HepG2 (cell line): Measurements from ENCODE around the gene GFRA1. TPM values are rescaled to one million over a fixed set of nuclear protein-coding genes. Genes with fewer than 3 reads are reported as not detected.

ENCODE experiments used
- ATAC-seq: fragments of 200-7000 bp; cut with Tn5 transposase; 3 replicates; pipeline ENCODE4 v1.9.1; 2020; ENCODE audit warnings: mild to moderate bottlenecking, moderate library complexity
- BruUV-seq: library from RNA; stranded (reverse); fragments of 400-500 nt; replicated peaks from 2 replicates; lab custom pipeline; 2021; lab: Mats Ljungman, UMichigan
- CTCF ChIA-PET: fragments of 300-600 bp; formaldehyde crosslinking; extraction: SDS; loops from one replicate; lab custom pipeline; 2021; ENCODE audit warnings: low total read pairs, inconsistent platforms, low intra/inter-chr PET ratio; lab: Yijun Ruan, JAX
- POLR2A ChIA-PET: fragments of 350-600 bp; sonication (Branson Sonifier 250); formaldehyde crosslinking; loops from one replicate; lab custom pipeline; 2020; ENCODE audit warnings: antibody characterized with exemption, inconsistent platforms; lab: Yijun Ruan, JAX
- DNase-seq: peaks from one replicate; pipeline ENCODE4 v3.0.0-alpha.2; 2015; ENCODE audit warnings: low spot score
- FAIRE-seq: peaks from 3 replicates; lab custom pipeline; 2011; peaks lifted over from hg19 to GRCh38; lab: Jason Lieb, UNC
- H2AFZ ChIP-seq: one replicate; pipeline ENCODE4 v1.6.1; 2011; ENCODE audit warnings: low read length, inconsistent platforms
- H3K27ac ChIP-seq: fragments of 300-600 bp; 3 replicates; pipeline ENCODE4 v1.8.0; 2011; ENCODE audit warnings: mixed run types, mild to moderate bottlenecking, mixed read lengths, low read length, inconsistent platforms; ENCODE audit not compliant: insufficient read depth; ENCODE audit errors: extremely low read length
- H3K27me3 ChIP-seq, 2 experiments: fragments of 200-600 bp in 1 of 2; 2 replicates in 1 of 2; 3 replicates in 1 of 2; pipeline versions ENCODE4 v1.6.0 to v1.8.0; 2011; ENCODE audit warnings: low read length in 2 of 2, mild to moderate bottlenecking in 2 of 2, moderate library complexity in 2 of 2, inconsistent platforms in 1 of 2; ENCODE audit not compliant: insufficient read depth in 2 of 2, control insufficient read depth in 1 of 2
- H3K36me3 ChIP-seq, 2 experiments: fragments of 200-600 bp in 1 of 2; replicated peaks in 1 of 2; 2 replicates in 1 of 2; 3 replicates in 1 of 2; pipeline versions ENCODE4 v1.5.1 to v1.8.0; 2011; ENCODE audit warnings: low read length in 2 of 2, inconsistent platforms in 1 of 2; ENCODE audit not compliant: insufficient read depth in 2 of 2, control insufficient read depth in 1 of 2
- H3K4me1 ChIP-seq: 2 replicates; pipeline ENCODE4 v1.5.1; 2012; ENCODE audit warnings: low read length, inconsistent platforms; ENCODE audit not compliant: insufficient read depth
- H3K4me2 ChIP-seq: 2 replicates; pipeline ENCODE4 v1.6.0; 2011; ENCODE audit warnings: low read depth, low read length, inconsistent platforms
- H3K4me3 ChIP-seq, 3 experiments: fragments of 200-600 bp in 1 of 3; sonication (generic), shearing (Covaris generic) in 1 of 3; replicated peaks in 1 of 3; 2 replicates each; pipeline ENCODE4 v1.5.1; 2011 to 2016; ENCODE audit warnings: low read length in 3 of 3, inconsistent platforms in 2 of 3, low read depth in 2 of 3, mild to moderate bottlenecking in 2 of 3, control low read depth in 1 of 3, mixed read lengths in 1 of 3; ENCODE audit not compliant: insufficient read depth in 1 of 3
- H3K79me2 ChIP-seq: one replicate; pipeline ENCODE4 v1.6.1; 2011; ENCODE audit warnings: low read length, inconsistent platforms; ENCODE audit not compliant: insufficient read depth
- H3K9ac ChIP-seq: 2 replicates; pipeline ENCODE4 v1.6.0; 2011; ENCODE audit warnings: mild to moderate bottlenecking, low read depth, low read length, inconsistent platforms; ENCODE audit not compliant: insufficient read depth
- H3K9me3 ChIP-seq: 2 replicates; pipeline ENCODE4 v1.5.1; 2012; ENCODE audit warnings: mild to moderate bottlenecking, low read length
- H4K20me1 ChIP-seq: 2 replicates; pipeline ENCODE4 v1.6.0; 2011; ENCODE audit warnings: inconsistent platforms, mild to moderate bottlenecking, low read length, moderate library complexity; ENCODE audit not compliant: insufficient read depth
- ARHGAP35 ChIP-seq: sonication (generic); formaldehyde crosslinking; IDR thresholded peaks from 2 replicates; pipeline ENCODE4 v1.9.0; 2022; ENCODE audit warnings: mild to moderate bottlenecking, inconsistent platforms, moderate library complexity, missing genetic modification reagents, borderline replicate concordance
- CREB3 ChIP-seq: sonication (generic); formaldehyde crosslinking; IDR thresholded peaks from 2 replicates; pipeline ENCODE4 v1.5.0; 2020; ENCODE audit warnings: missing genetic modification reagents
- FOXK1 ChIP-seq: sonication (generic); formaldehyde crosslinking; IDR thresholded peaks from 2 replicates; pipeline ENCODE4 v1.4.0; 2020; ENCODE audit warnings: low read depth, missing genetic modification reagents, borderline replicate concordance
- MTERF4 ChIP-seq: sonication (generic); formaldehyde crosslinking; IDR thresholded peaks from 2 replicates; pipeline ENCODE4 v1.8.0; 2023; ENCODE audit warnings: mild to moderate bottlenecking, missing genetic modification reagents
- MXD3 ChIP-seq: IDR thresholded peaks from 2 replicates; pipeline ENCODE4 v1.6.1; 2016; ENCODE audit warnings: mild to moderate bottlenecking, missing biosample characterization, missing genetic modification reagents
- NAIF1 ChIP-seq: sonication (generic); formaldehyde crosslinking; IDR thresholded peaks from 2 replicates; pipeline ENCODE4 v1.5.0; 2020; ENCODE audit warnings: mild to moderate bottlenecking, missing genetic modification reagents, borderline replicate concordance
- RARA ChIP-seq: IDR thresholded peaks from 2 replicates; pipeline ENCODE4 v1.6.1; 2016; ENCODE audit warnings: missing genetic modification reagents, missing compliant biosample characterization
- TBP ChIP-seq: sonication (generic); formaldehyde crosslinking; IDR thresholded peaks from 2 replicates; pipeline ENCODE4 v1.5.0; 2020; ENCODE audit warnings: missing genetic modification reagents
- XBP1 ChIP-seq: sonication (generic); formaldehyde crosslinking; IDR thresholded peaks from 2 replicates; pipeline ENCODE4 v1.5.0; 2020; ENCODE audit warnings: missing genetic modification reagents
- ZNF598 ChIP-seq: sonication (generic); formaldehyde crosslinking; IDR thresholded peaks from 2 replicates; pipeline ENCODE4 v1.5.1; 2020; ENCODE audit warnings: mild to moderate bottlenecking, missing genetic modification reagents, borderline replicate concordance
- ZNF83 ChIP-seq: sonication (generic); formaldehyde crosslinking; IDR thresholded peaks from 2 replicates; pipeline ENCODE4 v1.4.0; 2020; ENCODE audit warnings: missing genetic modification reagents, mild to moderate bottlenecking, borderline replicate concordance
- WGBS: methylation state at CpG from one replicate; pipeline ENCODE4 v1.1.6; 2017; ENCODE audit warnings: low lambda C conversion rate; 5-methylcytosine and 5-hydroxymethylcytosine counted together
- in situ Hi-C: cut with HindIII; loops from 2 replicates; pipeline ENCODE4 v1.10.0; 2017; ENCODE audit warnings: low pct_unique_long_range_greater_than_20kb; ENCODE audit not compliant: extremely low pct_ligation_motif_present
- intact Hi-C: fragments of 100-400 bp; cut with micrococcal nuclease; formaldehyde crosslinking; loops from one replicate; pipeline ENCODE4 v1.10.0; 2022; ENCODE audit not compliant: unreplicated experiment
- polyA plus RNA-seq, 8 experiments: library from polyadenylated mRNA; depleted of rRNA in 3 of 8; stranded (reverse) in 7 of 8; unstranded in 1 of 8; fragments of >200 nt; fragmentation: Illumina TruSeq in 4 of 8; extraction: Trizol in 4 of 8; gene quantifications; 2 replicates each; pipeline versions ENCODE4 v1.2.1 to v1.2.3, GENCODE V29; 2011 to 2016; ENCODE audit warnings: low read depth in 4 of 8, missing spikeins in 1 of 8, mixed read lengths in 1 of 8; ENCODE audit not compliant: insufficient read depth in 1 of 8
- total RNA-seq, 5 experiments: library from RNA; depleted of rRNA; stranded (reverse); fragments of >200 nt; fragmentation: Illumina TruSeq; extraction: Trizol; gene quantifications; 2 replicates each; pipeline ENCODE4 v1.2.3, GENCODE V29; 2016; ENCODE audit warnings: low read depth in 1 of 5

Gene GFRA1
- total and polyA plus RNA-seq, 2 of the 13 experiments (the other 11 are each of a cell fraction or from before 2014, with no cell fraction given), result not detected

- H3K4me2 ChIP-seq, result no peak overlapping the region
- no peak for ATAC-seq
- ChIA-PET CTCF (no interaction called here), POLR2A (no interaction called here)
- FAIRE-seq, result no peak
- no peaks in the 10 kb centered on the region for H3K9me3 ChIP-seq
- no peak overlapping the region for H3K27ac ChIP-seq
- no peaks in the 10 kb centered on the region for H4K20me1 ChIP-seq
- no TSS peak for BruUV-seq
- H3K79me2 ChIP-seq, result no peaks in the 10 kb centered on the region
- in situ Hi-C loops, result no loop called here
- H3K9ac ChIP-seq, result no peak overlapping the region
- no peaks in the 10 kb centered on the region for H3K27me3 ChIP-seq
- DNase-seq, result no peak
- no peak for TF ChIP-seq CREB3 (CRISPR knock-in tag)
- no peak for TF ChIP-seq NAIF1 (CRISPR knock-in tag)
- TF ChIP-seq FOXK1, result no peak
- TF ChIP-seq ZNF83 (CRISPR knock-in tag), result no peak
- no peak for TF ChIP-seq RARA (CRISPR knock-in tag)
- TF ChIP-seq TBP (CRISPR knock-in tag), result no peak
- no peak for TF ChIP-seq MTERF4 (CRISPR knock-in tag)
- TF ChIP-seq MXD3 (CRISPR knock-in tag), result no peak
- TF ChIP-seq ARHGAP35 (CRISPR knock-in tag), result no peak
- TF ChIP-seq ZNF598 (CRISPR knock-in tag), result no peak
- TF ChIP-seq XBP1 (CRISPR knock-in tag), result no peak
- H3K4me3 ChIP-seq, result no peak overlapping the region
- no peak overlapping the region for H2AFZ ChIP-seq
- no peaks in the 10 kb centered on the region for H3K4me1 ChIP-seq
- WGBS, result 41% methylated on average over 13 of the region's 13 CpGs
- intact Hi-C loops, result no loop called here
- no peaks in the 10 kb centered on the region for H3K36me3 ChIP-seq
These were observed 32.7 kb downstream of the GFRA1 start for GRCh38 chr10:116240157-116240950.
